Gastrocnemius medialis (tissue), 4 donors: ENCODE results near the gene SMYD2.
A peak's percentile ranks its signal among the peaks of the same experiment; 100 is the strongest.

Experiments used
- CTCF ChIP-seq, 5 experiments: fragments of 450-650 bp in 3 of 5; fragments of 200-600 bp in 2 of 5; sonication (generic) in 2 of 5; IDR thresholded peaks in 4 of 5; conservative IDR thresholded peaks in 1 of 5; 1 replicate in 4 of 5; 2 replicates in 1 of 5; pipeline ENCODE4 v1.5.1; 2016 to 2019; ENCODE audit warnings: antibody characterized with exemption in 5 of 5, mild to moderate bottlenecking in 3 of 5, moderate library complexity in 3 of 5
- POLR2A ChIP-seq, 2 donors: fragments of 450-650 bp; IDR thresholded peaks; one replicate each; pipeline ENCODE4 v1.6.1; 2017; ENCODE audit warnings: antibody characterized with exemption in 2 of 2, mild to moderate bottlenecking in 2 of 2, moderate library complexity in 2 of 2

GRCh38 chr1:214319938-214320337 lies 39.0 kb downstream of the SMYD2 start:
- TF ChIP-seq CTCF (IDR thresholded peaks at IDR 0.05 in 4 of 5, conservative IDR thresholded peaks at IDR 0.05 in 1 of 5) (peak in 1 of 5 experiments; percentile 10), POLR2A (IDR thresholded peaks at IDR 0.05) (no peak)
